NCI-H510A treated with DMSO at 0.1 percent for 48 hours (cell line): ENCODE results near the gene SULT6B1.
A peak's percentile ranks its signal among the peaks of the same experiment; 100 is the strongest.
"Not testable (repeated sequence)": the region's sequence is repeated elsewhere in the genome, so short reads cannot be mapped to it uniquely, and the experiment has no call there.

Source experiments
- DNase-seq: peaks from one replicate; lab custom pipeline; 2025; lab: John Stamatoyannopoulos, UW

Gene SULT6B1

GRCh38 chr2:37195862-37196319 lies 7.4 kb upstream of the SULT6B1 start:
- not testable (repeated sequence) for DNase-seq

GRCh38 chr2:37192551-37192950 lies 4.1 kb upstream of the SULT6B1 start:
- DNase-seq, result no peak

- no peak for DNase-seq
Observed at GRCh38 chr2:37191747-37192146, 3.3 kb upstream of the SULT6B1 start.

DNA sequence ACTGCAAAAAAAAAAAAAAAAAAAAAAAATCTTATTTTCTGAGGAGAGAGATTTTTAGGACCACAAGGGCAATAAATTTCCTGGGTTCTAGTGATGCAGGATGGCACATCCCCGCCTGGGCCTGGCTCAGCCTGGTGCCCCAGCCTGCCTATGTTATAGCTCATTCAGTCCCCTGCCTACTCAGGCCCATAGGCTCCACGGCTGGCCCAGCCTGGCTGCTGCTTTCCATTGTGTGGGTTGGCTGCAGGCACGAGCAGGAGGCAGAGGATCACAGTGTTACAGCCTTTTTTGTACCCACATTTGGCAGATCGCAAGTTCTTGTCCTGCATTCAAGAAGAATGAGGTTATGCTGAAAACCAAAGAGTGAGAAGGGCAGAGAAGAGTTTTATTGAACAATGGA lies 2.8 kb upstream of the SULT6B1 start:
- DNase-seq, result no peak

DNA sequence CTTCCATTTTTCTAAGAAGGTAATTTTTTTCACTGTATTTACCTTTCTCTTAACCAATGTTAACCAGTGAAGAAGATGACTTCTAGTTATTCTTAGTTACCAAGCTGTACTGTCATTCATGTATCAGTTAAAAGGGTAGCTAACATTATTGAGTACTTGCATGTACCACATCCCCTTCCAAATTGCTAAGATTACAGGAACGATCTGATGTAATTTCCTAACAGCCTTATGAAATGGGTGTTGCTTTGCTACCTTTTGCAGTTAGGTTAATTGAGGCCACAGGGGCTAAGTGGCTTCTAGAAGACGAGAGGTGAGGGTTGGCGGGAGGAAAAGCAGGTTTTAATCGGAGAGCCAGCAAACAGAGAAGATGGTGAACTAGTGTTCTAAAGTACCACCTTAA lies 1.8 kb upstream of the SULT6B1 start:
- no peak for DNase-seq

GRCh38 chr2:37189452-37190153 lies 1.1 kb upstream of the SULT6B1 start:
- DNase-seq, result no peak

DNA sequence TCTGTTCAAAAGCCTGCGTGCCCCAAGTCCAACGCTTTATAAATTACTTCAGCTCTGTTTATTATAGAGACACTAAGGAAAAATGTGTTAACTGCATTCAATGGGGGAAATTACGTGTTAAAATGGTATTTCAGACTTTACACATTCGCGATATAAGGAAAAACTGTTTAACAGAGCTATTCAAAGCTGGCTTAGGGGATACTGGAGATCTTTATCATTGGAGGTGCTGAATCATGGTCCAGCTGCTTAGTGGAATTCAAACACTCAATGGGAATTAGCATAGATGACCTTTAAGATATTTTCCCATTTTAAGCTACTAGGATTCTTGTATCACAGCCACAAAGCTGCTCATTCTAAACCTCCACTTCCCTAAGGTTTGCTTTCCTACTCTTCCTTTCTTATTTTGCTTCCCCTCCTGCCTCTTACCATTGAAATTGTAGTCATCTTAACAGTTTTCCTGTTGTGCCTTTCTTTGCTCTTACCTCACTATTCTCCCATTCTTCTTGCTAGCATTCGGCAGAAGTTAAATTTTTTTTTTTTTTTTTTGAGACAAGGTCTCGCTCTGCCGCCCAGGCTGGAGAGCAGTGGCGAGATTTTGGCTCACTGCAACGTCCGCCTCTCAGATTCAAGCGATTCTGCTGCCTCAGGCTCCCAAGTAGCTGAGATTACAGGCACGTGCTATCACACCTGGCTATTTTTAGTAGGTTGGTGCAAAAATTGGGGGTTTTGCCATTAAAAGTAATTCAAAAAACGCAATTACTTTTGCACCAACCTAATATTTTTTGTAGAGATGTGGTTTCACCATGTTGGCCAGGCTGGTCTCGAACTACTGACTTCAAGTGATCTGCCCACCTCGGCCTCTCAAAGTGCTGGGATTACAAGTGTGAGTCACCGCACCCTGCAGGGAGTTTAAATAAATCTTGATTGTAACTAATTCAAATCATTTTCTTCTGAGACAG lies 6.5 kb downstream of the SULT6B1 start:
- no peak for DNase-seq

DNA sequence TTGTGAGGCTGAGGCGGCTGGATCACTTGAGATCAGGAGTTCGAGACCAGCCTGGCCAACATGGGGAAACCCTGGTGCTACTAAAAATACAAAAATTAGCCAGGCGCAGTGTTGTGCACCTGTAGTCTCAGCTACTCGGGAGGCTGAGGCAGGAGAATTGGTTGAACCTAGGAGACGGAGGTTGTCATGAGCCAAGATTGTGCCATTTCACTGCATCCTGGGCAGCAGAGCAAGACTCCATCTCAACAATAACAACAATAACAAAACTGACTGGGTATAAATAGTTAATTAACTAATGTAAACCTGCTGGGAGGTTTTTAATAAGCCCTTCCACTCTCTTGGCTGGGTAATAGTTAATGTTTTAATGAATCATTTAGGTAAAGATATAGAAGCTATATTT lies 7.8 kb downstream of the SULT6B1 start:
- DNase-seq, result no peak

DNA sequence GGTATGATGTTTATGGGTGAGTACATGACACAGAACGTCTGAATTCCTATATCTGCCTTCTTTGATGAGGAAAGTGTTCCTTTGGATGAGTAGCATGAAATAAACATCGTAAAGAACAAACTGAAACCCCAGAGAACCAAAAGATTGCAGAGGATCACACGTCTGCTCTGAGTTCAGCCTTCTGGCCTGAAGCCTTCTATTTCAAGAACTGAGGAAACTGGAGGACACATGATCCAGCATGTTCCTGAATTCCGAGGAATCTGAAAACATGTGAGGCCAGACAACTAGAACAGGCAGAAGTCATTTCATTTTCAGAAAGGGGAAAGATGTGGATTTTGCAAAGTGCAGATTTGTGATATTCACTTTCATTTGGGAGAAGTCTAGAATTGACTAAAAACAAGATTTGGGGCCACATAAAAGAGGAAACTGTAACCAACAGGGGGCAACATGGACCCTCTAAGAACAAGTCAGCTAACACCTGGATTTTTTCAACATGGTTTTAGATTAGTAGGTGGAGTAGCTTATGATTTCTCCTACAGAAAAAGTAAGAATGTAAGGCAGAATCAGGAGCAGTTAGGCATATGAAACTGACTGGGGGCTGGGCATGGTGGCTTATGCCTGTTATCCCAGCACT lies 8.3 kb downstream of the SULT6B1 start:
- no peak for DNase-seq

DNA sequence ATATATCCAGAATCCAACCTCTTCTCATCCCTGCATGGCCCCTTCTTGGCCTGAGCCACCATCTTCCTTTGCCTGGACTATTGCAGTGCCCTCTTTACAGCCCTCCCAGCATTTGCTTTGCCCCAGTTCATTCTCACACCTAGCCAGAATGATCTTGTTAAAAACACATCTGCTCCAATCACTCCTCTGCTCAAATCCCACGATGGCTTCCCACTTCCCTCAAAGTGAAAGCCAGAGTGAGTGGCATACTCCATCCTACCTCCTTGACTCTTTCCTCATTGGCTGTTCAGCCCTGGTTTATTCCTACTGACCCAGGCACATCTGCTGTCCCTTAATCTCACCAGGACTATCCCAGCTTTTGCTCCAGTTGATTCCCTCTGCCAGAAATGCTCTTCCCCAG lies 14.7 kb downstream of the SULT6B1 start:
- no peak for DNase-seq

DNA sequence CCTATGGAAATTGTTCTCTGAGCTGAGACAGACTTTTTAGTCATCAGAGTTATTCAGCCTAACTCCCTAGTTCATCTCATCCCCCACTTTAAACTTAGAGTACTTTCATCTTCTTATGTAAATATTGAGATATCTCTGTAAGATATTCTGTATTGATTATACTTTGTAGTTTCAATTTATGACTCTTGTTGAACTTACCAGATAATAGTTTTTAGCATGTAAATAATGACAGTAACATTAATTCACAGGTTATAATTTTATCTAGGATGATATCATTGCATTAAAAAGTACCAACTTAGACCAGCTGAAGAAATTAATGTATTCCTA lies 16.9 kb downstream of the SULT6B1 start:
- no peak for DNase-seq

GRCh38 chr2:37168217-37168981 lies 20.1 kb downstream of the SULT6B1 start:
- DNase-seq, result peak; percentile 27

DNA sequence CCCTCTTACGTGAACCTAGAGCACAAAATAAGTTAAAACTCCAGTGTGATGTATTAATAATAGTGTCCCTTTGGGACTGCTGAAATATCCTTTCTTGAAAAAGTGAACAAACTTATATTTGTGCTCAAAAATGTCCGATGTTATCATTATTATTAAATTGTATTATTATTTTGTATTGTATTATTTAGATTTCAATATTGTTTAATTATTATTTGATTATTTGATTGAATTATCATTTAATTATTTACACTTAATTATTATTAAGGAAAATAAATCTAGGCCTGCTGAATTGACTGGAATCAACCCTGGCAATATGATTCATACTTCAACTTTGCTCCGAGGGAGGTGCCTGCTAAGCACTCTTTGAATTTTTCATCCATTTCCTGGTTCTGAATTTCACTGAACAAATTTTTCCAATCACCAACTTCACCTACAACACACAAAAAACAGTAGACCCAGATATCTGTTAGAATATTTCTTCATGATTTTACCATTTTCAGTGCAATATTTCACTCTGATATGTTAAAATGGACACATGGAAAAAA lies 20.8 kb downstream of the SULT6B1 start:
- DNase-seq, result no peak

GRCh38 chr2:37164757-37165156 lies 23.7 kb downstream of the SULT6B1 start:
- no peak for DNase-seq

GRCh38 chr2:37156857-37157714 lies 31.4 kb downstream of the SULT6B1 start, which contains the start of gene EIF2AK2:
TSS of gene EIF2AK2 (minus strand) at chr2:37156980. CDS start at chr2:37147806, 9,174 bp downstream.
- DNase-seq, result peak; percentile 86

- peak; percentile 31 for DNase-seq
Observed at GRCh38 chr2:37156071-37156856, 32.2 kb downstream of the SULT6B1 start.

- no peak for DNase-seq
Observed at GRCh38 chr2:37154785-37155184, 33.7 kb downstream of the SULT6B1 start.

GRCh38 chr2:37153224-37153623 lies 35.2 kb downstream of the SULT6B1 start:
- no peak for DNase-seq

DNA sequence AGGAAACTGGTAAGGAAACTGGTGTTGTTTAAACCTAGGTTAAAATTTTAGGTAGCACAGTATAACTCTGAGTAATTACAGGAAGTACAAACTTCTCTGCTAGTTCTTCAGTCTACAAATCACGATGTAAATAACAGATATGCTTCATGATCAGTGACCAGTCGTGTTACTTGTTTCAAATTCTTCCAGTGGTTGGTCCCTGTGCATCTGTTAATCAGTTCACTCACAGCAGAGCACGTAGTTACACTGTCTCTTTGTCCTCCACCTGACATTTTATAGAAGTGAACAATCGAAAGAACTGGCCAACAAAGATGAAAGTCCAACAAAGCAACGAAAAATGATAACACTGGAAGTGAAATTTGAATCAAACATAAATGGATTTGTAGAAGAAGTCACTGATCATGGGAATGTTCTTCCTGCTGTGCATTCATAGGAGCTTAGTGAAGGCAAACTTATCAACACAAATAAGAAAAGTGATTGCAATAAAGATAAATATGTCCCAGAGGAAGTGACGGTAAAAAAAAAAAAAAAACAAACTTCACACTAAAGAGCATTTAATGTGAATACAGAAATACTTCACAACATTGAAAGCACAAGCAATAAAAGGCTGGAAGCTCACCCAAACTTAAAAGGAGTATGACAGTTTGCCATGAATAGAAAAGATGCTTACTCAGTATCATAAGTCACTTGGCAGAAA lies 38.7 kb downstream of the SULT6B1 start:
- no peak for DNase-seq
